Right kidney (tissue), 1 donor: ENCODE data around the gene MRTFB.
"Not testable (repeated sequence)": the region's sequence is repeated elsewhere in the genome, so short reads cannot be mapped to it uniquely, and the experiment has no call there.

Experiments
- DNase-seq: peaks from one replicate; pipeline ENCODE4 v3.0.0-alpha.2; 2016

Gene MRTFB

DNA sequence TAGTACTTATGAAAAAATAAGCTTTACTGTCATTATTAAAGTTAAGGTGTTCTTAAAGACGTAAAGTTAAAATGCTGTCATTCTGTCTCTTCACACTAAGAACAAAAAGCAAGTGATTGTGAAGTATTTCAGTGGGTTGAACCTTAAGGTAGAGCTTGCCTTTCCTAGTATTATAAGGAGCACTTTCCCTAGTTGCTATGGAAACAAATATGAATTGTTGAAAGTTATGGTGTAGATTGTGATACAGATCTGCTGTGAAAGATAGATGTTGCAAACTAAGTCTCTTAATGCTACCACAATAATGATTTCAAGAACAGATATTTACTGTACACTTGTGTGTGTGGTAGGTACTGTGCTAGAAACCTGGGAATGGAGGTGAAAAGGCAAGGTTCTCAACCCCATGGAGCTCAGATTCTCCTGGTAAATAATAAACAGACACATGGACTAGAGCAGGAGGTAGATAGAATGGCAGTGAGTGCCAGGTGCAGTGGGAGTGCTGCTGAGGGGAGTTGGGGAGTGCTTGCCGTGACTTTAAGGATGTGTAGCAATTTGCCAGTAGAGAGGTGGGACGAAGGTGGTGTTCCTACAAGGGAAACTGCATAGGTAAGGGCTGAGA is 34.7 kb downstream of the MRTFB start:
- no peak for DNase-seq

DNA sequence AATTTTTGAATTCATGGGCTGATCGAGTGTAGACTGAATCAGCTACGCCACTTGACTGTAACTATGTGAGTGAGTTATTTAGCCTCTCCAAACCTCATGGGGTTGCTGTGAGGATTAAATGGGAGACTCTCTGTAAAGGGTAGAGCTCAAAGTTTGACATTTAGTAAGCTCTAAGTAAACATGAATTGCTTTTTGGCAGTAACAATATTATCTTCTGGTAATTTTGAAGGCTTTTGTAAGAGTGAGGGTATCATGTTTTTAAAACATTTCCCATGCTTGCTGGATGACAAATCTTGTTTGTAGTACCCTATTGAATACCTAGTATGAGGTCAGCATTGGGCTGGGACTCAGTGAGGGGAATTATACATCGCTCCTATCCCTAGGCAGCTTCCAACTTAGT is 35.3 kb downstream of the MRTFB start:
- no peak for DNase-seq

DNA sequence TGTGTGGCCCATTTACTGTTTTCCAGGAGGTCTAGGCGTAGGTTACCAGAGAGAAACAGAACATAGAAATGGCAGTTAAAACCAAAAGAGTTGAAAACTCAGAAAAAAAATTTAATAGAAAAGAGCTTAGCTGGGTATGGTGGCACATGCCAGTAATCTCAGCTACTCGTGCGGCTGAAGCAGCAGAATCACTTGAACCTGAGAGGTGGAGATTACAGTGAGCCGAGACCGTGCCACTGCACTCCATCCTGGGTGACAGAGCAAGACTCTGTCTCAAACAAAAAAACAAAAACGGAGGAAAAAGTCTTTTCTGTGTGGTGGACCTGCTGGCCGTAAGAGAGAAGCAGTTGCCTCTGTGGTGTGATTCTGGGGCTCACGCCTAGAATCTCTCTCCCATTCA is 35.8 kb downstream of the MRTFB start:
- DNase-seq: no peak

DNA sequence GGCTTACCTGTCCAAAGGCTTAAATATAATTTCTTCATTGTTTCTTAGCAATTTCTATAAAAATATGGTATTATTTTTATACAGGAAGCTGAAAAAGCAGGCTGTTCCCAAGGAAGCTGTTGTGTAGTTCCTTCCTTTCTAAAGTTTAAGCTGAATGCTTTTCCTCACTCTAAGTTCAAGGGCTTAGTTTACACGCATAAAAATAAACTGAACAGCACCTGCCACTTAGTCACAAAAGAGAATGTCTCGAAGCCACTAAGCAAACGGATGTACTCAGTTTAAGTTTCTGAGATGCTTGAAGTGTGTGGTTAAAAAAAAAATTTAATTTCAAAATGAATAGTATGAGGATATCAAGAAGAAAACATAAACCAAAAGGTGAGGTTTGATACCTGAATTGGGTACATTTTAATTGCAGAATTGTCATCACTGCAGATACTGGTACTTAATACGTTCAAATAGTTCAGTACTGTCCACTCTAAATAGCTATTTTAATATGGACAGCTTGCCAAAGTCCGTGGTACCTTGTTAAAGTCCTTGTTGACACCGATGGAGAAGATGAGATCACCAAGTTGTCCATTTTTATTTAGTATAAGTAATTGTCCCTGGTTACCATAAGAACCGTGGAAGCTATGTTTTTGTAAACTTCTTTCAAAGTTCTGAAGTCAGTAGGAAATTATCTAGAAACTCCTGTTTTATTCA is 38.1 kb downstream of the MRTFB start:
- no peak for DNase-seq

DNA sequence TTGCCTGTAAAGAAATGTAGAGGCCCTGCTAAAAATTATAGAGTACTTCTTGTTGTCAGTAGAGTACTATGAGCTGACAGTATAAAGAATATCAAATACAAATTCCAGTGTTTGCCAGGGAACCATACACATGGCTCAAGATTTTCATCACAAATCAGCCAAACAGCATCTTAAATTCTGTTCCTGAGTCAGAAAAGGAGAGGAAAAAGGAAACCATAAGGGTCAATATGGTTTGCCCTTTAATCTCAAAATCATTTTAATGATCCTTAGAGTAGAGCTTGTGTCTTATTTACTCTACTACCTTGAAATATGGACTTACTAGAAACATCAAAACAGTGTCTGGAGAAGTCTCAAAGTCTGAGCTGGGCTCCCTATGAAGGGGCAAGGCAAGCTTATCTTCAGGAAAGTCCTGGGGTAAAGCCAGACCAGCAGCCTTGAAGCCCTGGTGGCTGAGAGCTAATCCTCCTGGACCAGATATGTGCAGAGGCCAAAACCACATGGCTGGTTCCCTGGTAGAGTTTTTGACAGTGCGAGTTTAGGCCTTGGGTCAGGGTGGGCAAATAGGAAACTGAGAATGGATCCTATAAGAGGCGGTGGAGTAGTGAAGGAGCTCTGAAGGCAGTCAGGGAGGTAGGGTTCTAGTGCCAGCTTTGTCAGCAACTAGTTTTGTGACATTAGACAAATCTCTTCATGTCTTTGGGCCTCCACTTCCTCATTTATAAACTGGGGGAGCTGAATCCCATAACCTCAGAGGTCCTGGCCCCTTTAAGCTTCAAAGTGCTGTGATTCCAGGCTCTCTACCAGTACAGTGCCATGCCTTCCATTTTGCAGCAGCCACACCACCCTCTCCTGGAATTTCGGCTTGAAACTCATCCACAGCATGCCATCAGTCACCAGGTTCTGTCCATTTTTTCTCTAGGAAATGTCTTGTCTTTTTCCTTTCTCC is 38.9 kb downstream of the MRTFB start:
- DNase-seq: no peak

DNA sequence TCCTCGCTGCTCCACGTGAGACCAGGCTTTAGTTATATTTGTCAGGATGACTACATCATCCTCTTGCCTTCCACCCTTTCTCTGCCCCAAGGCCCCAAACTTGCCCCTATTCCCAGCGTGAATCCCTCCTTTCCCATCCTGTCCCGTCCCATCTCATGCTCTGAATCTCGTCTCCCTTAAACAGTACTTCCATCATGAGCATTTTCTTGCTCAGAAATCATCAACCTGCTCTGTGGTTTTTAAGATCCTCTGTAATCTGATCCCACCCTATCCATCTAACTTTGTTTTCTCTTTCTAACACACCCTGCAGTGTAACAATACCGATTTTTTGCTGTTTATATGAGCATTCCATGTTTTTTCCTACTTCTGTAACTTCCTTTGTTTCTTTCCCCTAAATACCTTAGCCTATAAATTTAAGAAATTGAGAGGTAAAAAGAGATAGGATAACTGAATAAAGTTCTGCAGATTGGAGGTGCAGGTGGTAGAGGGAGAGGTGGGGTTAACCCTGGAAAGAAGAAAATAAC is 39.7 kb downstream of the MRTFB start:
- no peak for DNase-seq

DNA sequence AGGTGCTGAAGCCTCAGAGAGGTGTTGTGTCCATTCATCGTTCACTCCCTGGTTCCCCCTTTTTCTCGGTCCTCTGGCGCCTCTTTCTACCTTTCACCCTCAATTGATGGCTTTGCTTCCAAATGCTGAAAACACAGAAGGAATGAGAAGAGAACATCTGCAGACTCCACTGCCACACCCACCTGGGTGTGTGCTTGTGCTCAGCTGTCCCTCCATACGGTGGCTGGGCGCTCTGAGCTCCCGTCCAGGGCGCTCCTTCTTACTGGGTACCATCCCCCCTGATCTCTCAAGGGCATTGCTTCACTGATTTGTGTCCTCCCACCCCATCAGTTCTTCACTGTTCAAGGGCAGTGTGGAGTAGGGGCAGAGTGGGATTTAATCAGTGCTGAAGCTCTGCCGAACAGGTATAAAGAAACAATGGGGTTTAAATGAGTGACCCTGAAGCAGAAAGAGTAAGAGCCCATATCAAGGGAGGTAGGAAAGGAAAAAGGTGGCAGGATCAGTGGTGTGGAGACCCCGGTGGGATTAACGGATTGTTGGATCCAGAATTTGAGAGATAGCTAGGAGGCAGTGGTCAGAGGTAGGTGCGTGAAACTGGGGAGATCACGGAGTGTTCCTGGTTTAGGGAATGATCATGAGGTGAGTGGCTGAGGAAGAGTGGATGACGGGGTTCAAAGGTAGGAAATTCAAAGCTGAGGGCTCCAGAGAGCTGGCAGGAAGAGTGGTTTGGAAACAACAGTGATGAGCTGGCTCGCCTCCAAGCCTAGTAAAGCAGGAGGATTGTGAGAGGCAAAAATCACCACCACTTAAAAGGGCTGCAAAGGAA is 40.8 kb downstream of the MRTFB start:
- DNase-seq: no peak

DNA sequence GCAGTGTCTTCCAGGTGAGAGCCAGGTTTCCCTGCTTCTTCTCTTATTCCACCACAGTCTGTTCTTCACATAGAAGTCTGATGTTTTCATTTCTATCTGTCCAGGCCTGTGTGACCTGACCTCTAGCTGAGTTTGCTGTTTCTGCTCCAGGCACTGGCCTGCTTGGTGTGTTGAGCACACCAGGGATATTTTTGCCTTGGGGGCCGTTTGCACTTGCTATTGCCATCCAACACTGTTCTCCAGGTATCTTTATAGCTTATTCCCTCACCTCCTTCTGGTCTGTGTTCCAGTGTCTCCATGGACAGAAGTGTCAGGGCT is 41.4 kb downstream of the MRTFB start:
- no peak for DNase-seq

DNA sequence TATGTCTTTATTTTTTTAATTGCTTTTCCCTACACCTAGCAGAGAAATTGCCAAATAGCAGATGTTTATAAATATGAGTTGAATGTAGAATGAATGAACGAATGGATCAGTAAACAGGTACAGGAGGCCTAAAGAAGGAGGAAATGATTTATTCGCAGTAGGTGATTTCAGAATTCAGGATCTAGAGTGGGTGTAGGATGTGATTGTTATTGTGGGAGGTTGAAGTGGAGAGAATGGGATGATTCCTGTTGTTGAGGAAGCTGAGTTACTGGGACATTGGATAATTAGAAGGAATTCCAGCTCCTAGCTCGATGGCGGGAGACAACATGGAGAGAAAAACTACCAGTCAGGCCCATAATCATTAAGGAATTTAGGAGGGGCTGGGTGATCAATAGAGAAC is 42.2 kb downstream of the MRTFB start:
- no peak for DNase-seq

DNA sequence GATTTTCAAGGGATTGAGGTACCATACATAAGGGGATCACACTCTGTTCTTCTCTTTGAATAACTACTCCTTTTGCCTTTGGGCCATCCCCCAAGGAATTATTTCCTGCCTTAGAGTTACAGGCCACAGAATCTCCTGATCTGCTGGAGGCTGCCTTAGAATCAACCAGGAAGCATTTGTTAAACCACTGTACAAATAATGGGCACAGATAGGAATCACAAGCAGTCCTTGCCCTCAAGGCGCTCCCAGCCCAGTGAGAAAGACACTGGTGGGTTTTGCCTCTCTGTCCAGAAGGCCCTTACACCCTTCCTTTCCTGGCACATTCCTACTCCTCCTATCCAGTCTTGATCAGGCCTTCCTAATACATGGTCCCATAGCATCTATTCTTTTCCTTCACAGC is 45.9 kb downstream of the MRTFB start:
- no peak for DNase-seq

DNA sequence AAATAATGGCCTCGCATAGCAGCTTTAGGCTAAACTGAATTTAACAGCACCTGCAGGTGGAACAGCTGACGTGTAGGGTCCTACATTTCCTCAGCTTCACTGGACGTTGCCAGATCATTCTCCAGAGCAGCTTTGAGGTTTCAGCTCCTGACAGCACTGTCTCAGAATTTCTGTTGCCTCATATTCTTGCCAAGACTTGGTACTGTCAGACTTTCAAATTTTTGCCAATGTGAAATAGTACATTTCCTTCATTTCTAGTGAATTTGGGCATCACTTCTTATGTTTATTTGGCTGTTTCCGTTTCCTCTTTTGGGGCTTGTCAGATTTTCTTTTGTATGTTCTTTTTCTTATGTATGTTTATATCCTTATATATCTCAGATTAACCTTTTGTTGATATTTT is 48.7 kb downstream of the MRTFB start:
- no peak for DNase-seq

DNA sequence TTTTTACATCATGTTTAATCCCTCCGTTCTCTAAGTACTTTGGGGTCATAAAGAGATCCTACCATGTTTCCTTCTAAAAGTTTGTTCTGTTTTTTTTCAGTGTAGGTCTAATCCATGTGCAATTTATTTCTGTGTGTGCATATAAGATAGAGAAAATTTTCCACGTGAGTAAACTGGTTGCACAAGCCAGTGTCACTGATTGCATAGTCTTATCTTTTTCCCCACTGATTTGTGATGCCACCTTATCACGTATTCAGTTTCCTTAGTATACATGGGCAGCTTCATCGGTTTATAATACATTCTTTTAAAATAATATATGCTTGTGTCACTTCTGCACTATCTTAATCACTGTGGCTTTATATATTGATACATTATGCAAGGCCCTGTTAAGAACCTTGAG is 49.2 kb downstream of the MRTFB start:
- no peak for DNase-seq

DNA sequence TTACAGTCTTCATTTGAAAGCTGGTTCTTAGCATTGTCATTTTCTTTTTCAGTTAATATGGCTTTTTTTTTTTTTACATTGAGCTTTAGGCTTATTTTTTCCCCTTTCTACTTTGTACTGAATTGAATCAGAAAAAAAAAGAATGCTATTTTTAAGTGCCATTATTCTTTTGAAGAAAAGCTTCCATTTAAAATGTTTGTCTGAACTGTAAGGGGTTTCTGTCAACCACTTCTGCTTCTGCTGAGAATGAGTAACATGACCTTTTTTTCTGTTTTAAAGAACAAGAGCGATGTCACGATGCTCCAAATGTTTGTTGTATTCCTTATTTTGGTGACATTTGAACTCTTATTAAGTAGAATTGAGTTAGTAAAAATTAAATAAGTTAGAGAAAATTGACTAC is 50.0 kb downstream of the MRTFB start:
- DNase-seq: no peak

DNA sequence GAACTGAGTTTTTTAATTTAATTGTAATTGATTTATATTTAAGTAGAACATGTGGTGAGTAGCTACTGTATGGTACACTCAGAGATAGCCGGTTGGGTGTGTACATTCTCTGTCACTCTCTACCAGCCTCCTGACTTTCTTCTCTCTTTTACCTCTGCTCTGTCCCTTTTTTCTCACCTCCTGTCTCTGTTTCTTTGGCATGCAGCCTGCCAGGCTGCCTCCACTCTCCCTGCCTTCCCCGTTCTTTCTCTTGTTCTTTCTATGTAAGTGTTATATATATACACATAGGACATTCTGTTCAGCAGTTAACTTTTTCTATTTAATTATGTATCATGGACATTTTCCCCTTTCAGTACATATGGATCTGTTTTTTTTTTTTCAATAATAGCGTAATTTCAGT is 50.8 kb downstream of the MRTFB start:
- DNase-seq: no peak

DNA sequence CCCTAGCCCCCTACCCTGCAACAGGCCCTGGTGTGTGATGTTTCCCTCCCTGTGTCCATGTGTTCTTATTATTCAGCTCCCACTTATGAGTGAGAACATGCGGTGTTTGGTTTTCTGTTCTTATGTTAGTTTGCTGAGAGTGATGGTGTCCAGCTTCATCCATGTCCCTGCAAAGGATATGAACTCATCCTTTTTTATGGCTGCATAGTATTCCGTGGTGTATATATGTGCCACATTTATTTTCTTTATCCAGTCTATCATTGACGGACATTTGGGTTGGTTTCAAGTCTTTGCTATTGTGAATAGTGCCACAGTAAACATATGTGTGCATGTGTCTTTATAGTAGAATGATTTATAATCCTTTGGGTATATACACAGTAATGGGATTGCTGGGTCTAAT is 51.3 kb downstream of the MRTFB start:
- DNase-seq: not testable (repeated sequence)

DNA sequence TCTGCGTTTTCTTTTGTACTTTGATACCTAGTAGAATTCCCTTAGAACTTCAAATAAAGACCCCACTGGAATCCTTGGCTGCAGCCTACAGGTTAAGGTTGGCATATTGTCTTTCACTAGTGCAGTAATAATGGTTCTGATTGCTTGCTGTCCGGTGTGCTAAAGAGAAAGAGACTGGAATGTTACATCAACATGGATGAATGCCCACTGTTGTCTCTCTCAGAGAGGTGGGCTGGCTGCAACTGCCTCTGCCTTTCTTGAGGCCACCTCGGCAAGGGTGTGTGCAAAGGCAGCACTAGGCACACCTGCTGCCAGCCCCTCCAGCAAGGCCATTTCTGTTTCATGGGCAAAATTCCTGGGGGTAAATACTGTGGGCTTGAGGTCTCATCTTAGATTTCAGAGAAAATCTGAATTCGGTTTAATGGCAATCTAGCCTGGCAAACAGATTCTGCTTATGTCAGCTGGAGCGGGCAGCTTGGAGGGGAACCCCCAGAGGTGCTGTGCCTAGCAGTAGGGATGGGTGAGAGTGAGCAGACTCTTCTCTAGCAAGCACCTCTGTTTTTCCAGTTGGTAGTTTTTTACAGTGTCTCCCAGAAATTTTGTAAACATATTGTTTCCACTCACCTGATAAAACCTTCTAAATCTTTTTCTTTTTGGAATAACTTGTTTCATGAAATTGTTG is 54.0 kb downstream of the MRTFB start:
- DNase-seq: peak; percentile 49

DNA sequence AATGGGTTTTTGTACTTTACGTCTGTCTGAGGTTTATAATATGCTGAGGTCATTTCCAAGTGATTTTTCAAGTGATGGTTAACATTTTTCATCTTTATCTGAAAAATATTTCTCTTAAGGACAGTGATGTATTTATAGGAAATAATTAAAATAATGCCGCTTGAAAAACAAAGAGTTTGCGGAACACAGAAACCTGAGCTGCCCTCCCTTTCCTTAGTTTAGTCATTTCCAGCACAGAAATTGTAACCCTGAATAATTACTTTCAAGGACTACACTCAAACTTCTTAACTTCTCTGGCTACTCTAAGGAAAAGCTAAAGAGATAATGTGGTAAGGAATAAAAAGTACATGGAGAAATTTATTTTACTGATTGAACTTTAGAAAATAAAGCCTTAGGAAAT is 54.6 kb downstream of the MRTFB start:
- no peak for DNase-seq

DNA sequence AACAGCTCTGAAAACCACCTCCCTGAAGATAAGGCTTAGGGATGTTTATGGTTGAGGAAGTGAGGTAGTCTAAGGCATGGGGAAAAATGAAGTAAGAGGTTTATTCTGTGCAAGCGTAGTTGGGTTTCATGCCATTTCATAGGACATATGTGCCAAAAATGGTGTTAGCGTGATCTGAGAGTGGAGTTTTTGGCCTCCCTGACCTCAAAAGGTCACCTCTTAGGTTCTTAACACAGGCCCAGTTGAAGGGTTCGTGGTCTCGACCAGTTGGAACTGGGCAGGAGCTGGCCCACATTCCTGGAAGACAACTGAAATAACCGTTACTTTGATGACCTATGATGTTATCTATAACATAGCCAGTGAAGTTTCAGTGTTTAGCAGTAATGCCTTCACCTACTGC is 57.0 kb downstream of the MRTFB start:
- DNase-seq: no peak

DNA sequence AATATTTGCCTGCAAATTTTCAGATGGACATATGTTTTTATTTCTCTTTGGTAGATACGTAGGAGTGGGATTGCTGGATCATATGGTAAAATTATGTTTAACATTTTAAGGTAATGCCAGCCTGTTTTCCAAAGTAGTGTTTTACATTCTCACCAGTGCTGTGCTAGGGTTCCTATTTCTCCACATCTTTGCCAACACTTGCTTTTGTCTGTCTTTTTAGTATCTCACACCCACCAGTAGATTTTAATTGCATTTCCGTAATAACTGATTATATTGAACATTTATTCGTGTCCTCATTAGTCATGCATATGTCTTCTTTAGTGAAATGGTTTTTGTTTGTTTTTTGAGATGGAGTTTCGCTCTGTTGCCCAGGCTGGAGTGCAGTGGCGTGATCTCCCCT is 58.4 kb downstream of the MRTFB start:
- DNase-seq: no peak

DNA sequence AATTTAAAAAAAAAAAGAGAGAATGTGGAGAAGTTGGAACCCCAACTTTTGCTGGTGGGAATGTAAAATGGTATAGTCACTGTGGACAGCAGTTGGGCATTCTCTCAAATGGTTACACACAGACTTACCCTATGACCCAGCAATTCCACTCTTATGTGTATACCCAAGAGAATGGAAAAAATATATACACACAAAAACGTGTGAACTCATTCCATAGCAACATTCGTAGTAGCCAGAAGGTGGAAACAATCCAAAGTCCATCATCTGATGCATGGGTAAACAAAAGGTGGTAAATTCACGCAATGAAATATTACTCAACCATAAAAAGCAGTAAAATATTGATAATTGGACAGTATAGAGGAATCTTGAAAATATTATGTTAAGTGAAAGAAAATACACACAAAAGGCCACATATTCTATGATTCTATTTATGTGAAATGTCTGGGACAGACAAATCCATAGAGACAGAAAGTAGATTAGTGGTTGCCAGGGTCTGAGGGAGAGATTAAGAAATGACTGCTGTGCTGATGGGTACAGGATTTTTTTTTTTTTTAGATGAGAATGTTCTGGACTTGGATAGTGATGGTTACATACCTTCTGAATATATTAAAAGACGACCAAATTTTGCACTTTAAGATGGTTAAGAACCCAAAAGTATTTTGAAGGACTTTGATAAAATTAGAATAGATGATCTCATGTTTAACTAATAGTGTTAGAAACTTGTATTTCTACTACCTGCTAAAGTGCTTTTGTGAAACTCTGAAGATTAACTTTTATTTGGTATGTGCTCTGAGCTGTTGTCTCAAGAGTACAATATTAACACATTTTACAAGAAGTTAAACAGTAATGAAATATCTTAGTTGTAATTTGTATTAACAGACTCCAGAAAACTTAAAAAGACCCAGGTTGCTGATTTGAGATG is 60.9 kb downstream of the MRTFB start:
- DNase-seq: no peak

DNA sequence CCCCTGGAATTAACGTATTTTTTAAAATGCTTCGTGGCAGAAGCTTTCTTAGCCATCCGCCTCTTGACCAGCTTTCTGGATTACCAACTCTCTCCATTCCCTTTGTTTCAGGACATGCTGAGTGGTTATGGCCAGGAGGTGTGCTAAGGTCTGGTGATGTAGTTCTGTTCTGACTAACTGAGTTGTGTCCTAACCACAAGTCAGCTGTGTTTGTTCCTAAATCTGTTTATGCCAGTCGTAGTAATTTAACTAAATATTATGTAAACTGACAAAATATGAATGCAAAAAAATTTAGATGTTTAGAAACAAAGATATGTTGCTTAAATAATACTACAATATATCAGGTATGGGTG is 61.6 kb downstream of the MRTFB start:
- no peak for DNase-seq
